Fibroblast of gingiva (primary cell): ENCODE results near the gene CCNB1.
"Not testable (repeated sequence)": the region's sequence is repeated elsewhere in the genome, so short reads cannot be mapped to it uniquely, and the experiment has no call there.

Source experiments
- DNase-seq: peaks from one replicate; pipeline ENCODE4 v3.0.0-alpha.2; 2011; ENCODE audit warnings: low read depth

CCNB1 gene

GRCh38 chr5:69166686-69167492, at the start of gene CCNB1:
Gene CCNB1, plus strand, starts transcription at chr5:69167150. Its CDS starts 113 bp downstream, at chr5:69167263.
- peak; percentile 95 for DNase-seq

- peak; percentile 93 for DNase-seq
Observed at GRCh38 chr5:69129413-69129812, 37.5 kb upstream of the CCNB1 start.

DNA sequence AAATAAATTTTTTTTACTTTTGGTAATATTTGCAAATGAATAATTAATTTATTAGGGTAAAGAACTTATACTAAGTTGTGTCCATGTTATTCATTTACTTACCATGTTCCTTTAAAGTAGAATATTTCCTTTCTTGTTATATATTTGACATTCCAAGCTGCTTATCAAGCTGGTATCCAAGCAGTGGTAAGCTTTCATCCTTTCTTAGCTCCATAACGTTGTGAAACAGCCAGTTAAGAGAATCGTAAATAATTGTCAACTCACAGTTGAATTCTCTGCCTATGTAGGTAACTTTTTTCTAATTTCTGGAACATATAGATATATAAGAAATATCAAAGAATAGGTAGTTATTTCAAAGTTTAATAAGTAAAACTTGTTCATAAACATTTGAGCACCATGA, 36.7 kb upstream of the CCNB1 start:
- DNase-seq: no peak

- DNase-seq: no peak
Observed at GRCh38 chr5:69131304-69131703, 35.6 kb upstream of the CCNB1 start.

GRCh38 chr5:69134126-69134525, 32.8 kb upstream of the CCNB1 start:
- no peak for DNase-seq

DNA sequence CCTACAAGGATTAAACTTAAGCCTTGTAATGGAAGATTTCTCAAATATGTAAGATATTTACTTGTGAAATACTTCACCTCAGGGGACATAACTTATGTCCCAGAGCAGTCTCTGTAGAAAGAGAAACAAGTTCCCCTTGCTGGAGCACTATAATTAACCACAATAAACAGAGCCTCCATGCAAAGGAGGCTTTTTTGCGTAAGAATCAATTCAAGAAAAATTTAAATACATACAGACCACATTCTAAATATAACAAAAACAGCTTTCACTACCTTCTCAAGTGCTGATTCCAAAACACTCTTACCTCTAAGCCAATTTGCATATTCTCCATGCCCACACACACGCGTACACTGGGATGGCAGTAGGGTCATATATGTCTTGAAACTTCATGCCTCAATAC, 30.7 kb upstream of the CCNB1 start:
- peak; percentile 93 for DNase-seq

GRCh38 chr5:69137208-69137607, 29.7 kb upstream of the CCNB1 start:
- not testable (repeated sequence) for DNase-seq

- DNase-seq: no peak
Observed at GRCh38 chr5:69137807-69138206, 29.1 kb upstream of the CCNB1 start.

GRCh38 chr5:69138766-69139165, 28.2 kb upstream of the CCNB1 start:
- DNase-seq: peak; percentile 69

GRCh38 chr5:69140239-69140638, 26.7 kb upstream of the CCNB1 start:
- not testable (repeated sequence) for DNase-seq

- no peak for DNase-seq
Observed at GRCh38 chr5:69140827-69141226, 26.1 kb upstream of the CCNB1 start.

GRCh38 chr5:69148576-69148975, 18.4 kb upstream of the CCNB1 start:
- not testable (repeated sequence) for DNase-seq

GRCh38 chr5:69148981-69149675, 17.8 kb upstream of the CCNB1 start:
- no peak for DNase-seq

DNA sequence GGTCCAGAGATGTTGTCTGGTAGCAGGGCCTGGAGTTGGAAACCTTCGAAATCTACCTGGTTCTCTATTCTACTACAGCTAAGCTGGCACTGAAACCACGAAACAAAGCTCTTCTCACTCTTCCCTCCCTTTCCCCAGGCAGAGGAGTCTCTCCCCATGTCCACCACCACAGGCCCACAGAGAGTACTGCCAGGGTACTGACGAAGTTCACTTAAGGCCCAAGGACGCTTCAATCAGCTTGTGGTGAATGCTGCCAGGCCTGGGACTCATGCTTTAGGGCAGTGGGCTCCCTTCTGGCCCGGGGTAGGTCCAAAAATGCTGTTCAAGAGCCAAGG, 17.3 kb upstream of the CCNB1 start:
- no peak for DNase-seq

DNA sequence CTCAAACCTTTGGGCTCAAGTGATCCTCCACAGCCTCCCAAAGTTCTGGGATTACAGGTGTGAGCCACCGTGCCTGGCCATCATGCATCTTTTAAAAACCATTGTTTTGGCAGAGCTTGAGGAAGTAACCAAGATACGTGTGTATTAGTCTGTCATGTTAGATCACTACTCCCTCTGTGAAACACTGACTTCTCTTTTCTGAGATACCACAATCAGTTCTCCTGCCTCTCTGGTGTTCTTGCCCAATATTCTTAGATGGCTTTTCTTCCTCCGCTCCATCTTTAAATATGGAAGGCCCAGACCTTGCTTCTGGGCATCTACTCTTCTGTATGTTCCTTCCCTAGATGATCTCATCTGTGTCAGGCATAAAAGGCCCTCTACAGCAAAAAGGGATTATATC, 14.2 kb upstream of the CCNB1 start:
- DNase-seq: no peak

- DNase-seq: no peak
Observed at GRCh38 chr5:69156456-69156855, 10.5 kb upstream of the CCNB1 start.

DNA sequence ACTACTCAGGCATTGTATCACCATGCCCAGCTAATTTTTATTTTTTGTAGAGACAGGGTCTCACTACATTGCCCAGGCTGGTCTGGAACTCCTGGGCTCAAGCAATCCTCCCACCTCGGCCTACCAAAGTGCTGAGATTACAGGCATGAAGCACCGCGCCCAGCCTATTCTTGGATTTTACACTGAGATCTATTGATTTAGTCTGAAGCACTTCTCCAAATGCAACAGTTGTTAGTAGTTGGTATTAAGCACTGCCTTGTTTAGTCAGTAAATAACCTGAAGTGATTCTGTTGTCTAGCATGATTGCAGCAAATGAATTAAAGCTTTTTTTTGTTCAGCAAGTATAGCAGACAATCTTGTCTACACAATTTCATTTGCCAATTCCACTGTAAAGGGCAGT, 8.9 kb upstream of the CCNB1 start:
- no peak for DNase-seq

DNA sequence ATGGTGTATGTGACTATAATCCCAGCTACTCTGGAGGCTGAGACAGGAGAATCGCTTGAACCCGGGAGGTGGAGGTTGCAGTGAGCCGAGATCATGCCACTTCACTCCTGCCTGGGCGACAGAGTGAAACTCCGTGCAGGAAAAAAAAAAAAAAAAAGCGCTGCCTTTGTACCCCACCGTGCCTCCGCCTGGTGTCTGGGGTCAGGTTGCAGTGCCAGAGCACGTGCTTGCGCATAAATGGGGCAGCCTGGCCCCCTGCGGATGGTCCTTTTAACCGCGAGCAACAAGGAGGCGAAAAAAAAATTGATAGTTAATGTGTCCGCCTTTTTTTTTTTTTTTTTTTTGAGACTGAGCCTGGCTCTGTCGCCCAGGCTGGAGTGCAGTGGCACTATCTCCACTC, 6.3 kb upstream of the CCNB1 start:
- DNase-seq: no peak

DNA sequence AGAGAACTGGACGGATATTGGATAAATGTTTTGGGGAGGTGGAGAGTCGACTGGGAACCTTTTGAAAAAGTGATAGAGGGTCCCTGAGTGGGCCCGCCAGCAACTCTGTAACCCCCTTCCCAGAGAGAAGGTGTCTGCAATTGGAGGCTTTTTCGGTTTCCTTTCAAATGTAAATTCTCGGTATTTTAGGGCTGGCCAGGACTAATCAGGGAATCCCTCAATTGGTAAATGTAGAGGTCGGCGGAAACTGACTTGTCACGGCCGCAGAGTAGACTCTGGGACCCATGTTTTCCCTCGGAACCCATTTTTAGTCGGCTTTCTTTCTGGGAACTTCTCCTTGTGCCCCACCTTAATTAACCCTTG, 524 bp downstream of the CCNB1 start:
- DNase-seq: peak; percentile 7

DNA sequence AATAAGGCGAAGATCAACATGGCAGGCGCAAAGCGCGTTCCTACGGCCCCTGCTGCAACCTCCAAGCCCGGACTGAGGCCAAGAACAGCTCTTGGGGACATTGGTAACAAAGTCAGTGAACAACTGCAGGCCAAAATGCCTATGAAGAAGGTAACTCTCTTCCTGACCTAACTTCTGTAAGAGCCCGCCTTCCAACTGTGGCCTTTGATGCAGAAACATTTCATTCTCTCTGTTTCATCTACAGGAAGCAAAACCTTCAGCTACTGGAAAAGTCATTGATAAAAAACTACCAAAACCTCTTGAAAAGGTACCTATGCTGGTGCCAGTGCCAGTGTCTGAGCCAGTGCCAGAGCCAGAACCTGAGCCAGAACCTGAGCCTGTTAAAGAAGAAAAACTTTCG, 979 bp downstream of the CCNB1 start:
- no peak for DNase-seq

DNA sequence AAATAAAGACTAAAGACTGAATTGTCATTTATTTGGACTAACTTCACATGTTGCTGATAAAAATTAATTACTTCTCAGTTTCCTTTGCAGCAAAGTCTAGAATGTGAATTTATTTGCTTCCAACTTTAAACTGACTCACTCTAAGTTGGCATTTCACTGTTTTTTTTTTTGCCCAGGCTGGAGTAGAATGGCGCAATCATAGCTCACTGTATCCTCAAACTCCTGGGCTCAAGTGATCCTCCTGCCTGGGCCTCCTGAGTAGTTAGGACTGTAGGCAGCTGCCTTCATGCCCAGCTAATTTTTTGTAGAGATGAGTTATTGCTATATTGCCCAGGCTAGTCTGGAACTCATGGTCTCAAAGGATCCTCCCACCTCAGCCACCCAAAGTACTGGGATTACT, 3.5 kb downstream of the CCNB1 start:
- peak; percentile 47 for DNase-seq

GRCh38 chr5:69170969-69171368, 4.0 kb downstream of the CCNB1 start:
- DNase-seq: no peak

- DNase-seq: not testable (repeated sequence)
Observed at GRCh38 chr5:69181659-69182293, 14.8 kb downstream of the CCNB1 start.
